ENCODE results near the gene SLC2A5.

The SLC2A5 gene

GRCh38 chr1:9051379-9051778 lies 18.1 kb downstream of the SLC2A5 start:
- no peak for TF ChIP-seq CTCF (conservative IDR thresholded peaks at IDR 0.05; ENCODE audit: low read depth, low read length)
- no peak overlapping the region for H3K4me3 ChIP-seq (ENCODE audit: low read length)
- DNase-seq (ENCODE audit: low read depth) = no peak

- DNase-seq (ENCODE audit: low read depth) = no peak
- H3K4me3 ChIP-seq (ENCODE audit: low read length) = no peak overlapping the region
- no peak for TF ChIP-seq CTCF (conservative IDR thresholded peaks at IDR 0.05; ENCODE audit: low read depth, low read length)
These were observed 18.6 kb downstream of the SLC2A5 start for GRCh38 chr1:9050803-9051202.

- H3K4me3 ChIP-seq (ENCODE audit: low read length) = no peak overlapping the region
- no peak for TF ChIP-seq CTCF (conservative IDR thresholded peaks at IDR 0.05; ENCODE audit: low read depth, low read length)
- no peak for DNase-seq (ENCODE audit: low read depth)
These were observed 20.9 kb downstream of the SLC2A5 start for GRCh38 chr1:9048551-9048950.

- no peak for TF ChIP-seq CTCF (conservative IDR thresholded peaks at IDR 0.05; ENCODE audit: low read depth, low read length)
These were observed 22.4 kb downstream of the SLC2A5 start for GRCh38 chr1:9047019-9047418.

GRCh38 chr1:9045861-9046510 lies 23.4 kb downstream of the SLC2A5 start:
- TF ChIP-seq CTCF (conservative IDR thresholded peaks at IDR 0.05; ENCODE audit: low read depth, low read length) = no peak
- H3K4me3 ChIP-seq (ENCODE audit: low read length) = no peak overlapping the region
- no peak for DNase-seq (ENCODE audit: low read depth)

More at GRCh38 chr1:9047019-9047418, 22.4 kb downstream of the SLC2A5 start:
- no peak for DNase-seq (ENCODE audit: low read depth)
- H3K4me3 ChIP-seq (ENCODE audit: low read length) = no peak overlapping the region

GRCh38 chr1:9044236-9044635 lies 25.2 kb downstream of the SLC2A5 start:
- H3K4me3 ChIP-seq (ENCODE audit: low read length) = no peak overlapping the region
- no peak for DNase-seq (ENCODE audit: low read depth)
- no peak for TF ChIP-seq CTCF (conservative IDR thresholded peaks at IDR 0.05; ENCODE audit: low read depth, low read length)

- no peak for TF ChIP-seq CTCF (conservative IDR thresholded peaks at IDR 0.05; ENCODE audit: low read depth, low read length)
- DNase-seq (ENCODE audit: low read depth) = no peak
- no peak overlapping the region for H3K4me3 ChIP-seq (ENCODE audit: low read length)
These were observed 27.2 kb downstream of the SLC2A5 start for GRCh38 chr1:9042272-9042671.
